WTC11 (cell line): Measurements from ENCODE around the gene RAPGEF5.

ENCODE experiments used
- ZNF671 ChIP-seq: fragments of 250-450 bp; sonication (Bioruptor Pico); IDR thresholded peaks from 2 replicates; pipeline ENCODE4 v1.8.0; 2021; ENCODE audit warnings: mild to moderate bottlenecking
- TF ChIP-seq, protein P1 (sequence below): sonication (generic); formaldehyde crosslinking; IDR thresholded peaks from 2 replicates; pipeline ENCODE4 v1.8.0; 2022; ENCODE audit warnings: mild to moderate bottlenecking, missing genetic modification reagents
- TF ChIP-seq, protein P2 (sequence below): fragments of 200-600 bp; IDR thresholded peaks from 2 replicates; pipeline ENCODE4 v1.8.0; 2022; ENCODE audit warnings: antibody characterized with exemption

DNA sequence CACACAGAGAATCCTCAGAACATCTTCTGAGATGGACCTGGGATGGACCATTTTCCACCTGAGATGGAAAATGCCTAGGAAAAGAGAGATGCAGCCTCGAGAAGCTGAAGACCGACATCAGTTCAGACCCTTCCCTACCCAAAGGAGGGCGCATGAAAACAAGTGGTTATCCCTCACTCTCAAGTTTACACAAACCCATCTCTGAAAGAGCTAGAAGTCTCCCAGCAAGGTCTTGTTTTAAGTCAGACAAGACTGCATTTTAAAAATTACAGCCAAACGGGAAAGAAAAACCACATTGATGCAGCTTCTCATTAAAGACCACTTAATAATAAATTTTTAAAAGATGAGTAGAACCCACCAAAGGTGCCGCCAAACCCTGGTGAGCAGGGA lies 1.3 kb downstream of the RAPGEF5 start:
- no peak for TF ChIP-seq ZNF671
- TF ChIP-seq, protein P1, sequence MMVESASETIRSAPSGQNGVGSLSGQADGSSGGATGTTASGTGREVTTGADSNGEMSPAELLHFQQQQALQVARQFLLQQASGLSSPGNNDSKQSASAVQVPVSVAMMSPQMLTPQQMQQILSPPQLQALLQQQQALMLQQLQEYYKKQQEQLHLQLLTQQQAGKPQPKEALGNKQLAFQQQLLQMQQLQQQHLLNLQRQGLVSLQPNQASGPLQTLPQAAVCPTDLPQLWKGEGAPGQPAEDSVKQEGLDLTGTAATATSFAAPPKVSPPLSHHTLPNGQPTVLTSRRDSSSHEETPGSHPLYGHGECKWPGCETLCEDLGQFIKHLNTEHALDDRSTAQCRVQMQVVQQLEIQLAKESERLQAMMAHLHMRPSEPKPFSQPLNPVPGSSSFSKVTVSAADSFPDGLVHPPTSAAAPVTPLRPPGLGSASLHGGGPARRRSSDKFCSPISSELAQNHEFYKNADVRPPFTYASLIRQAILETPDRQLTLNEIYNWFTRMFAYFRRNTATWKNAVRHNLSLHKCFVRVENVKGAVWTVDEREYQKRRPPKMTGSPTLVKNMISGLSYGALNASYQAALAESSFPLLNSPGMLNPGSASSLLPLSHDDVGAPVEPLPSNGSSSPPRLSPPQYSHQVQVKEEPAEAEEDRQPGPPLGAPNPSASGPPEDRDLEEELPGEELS (CRISPR knock-in tag): no peak
- TF ChIP-seq, protein P2, sequence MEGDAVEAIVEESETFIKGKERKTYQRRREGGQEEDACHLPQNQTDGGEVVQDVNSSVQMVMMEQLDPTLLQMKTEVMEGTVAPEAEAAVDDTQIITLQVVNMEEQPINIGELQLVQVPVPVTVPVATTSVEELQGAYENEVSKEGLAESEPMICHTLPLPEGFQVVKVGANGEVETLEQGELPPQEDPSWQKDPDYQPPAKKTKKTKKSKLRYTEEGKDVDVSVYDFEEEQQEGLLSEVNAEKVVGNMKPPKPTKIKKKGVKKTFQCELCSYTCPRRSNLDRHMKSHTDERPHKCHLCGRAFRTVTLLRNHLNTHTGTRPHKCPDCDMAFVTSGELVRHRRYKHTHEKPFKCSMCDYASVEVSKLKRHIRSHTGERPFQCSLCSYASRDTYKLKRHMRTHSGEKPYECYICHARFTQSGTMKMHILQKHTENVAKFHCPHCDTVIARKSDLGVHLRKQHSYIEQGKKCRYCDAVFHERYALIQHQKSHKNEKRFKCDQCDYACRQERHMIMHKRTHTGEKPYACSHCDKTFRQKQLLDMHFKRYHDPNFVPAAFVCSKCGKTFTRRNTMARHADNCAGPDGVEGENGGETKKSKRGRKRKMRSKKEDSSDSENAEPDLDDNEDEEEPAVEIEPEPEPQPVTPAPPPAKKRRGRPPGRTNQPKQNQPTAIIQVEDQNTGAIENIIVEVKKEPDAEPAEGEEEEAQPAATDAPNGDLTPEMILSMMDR: no peak
